GM12878 (cell line): ENCODE data around the gene C19orf73. TPM values are rescaled to one million over a fixed set of nuclear protein-coding genes. Genes with fewer than 3 reads are reported as not detected.

Experiments
- BMI1 ChIP-seq: fragments of 450-650 bp; IDR thresholded peaks from 2 replicates; pipeline ENCODE4 v1.6.1; 2016; ENCODE audit warnings: mild to moderate bottlenecking, moderate library complexity, borderline replicate concordance
- CBX5 ChIP-seq: sonication (generic); IDR thresholded peaks from 2 replicates; pipeline ENCODE4 v1.6.1; 2016; ENCODE audit warnings: low read depth, moderate library complexity, mild to moderate bottlenecking, inconsistent platforms
- HDAC2 ChIP-seq: fragments of 200-600 bp; sonication (generic); IDR thresholded peaks from 2 replicates; pipeline ENCODE4 v1.6.1; 2017
- JUNB ChIP-seq: IDR thresholded peaks from 2 replicates; pipeline ENCODE4 v1.6.1; 2016; ENCODE audit warnings: antibody characterized with exemption, mild to moderate bottlenecking
- MEF2B ChIP-seq: fragments of 450-650 bp; IDR thresholded peaks from 2 replicates; pipeline ENCODE4 v1.6.1; 2018; ENCODE audit warnings: mild to moderate bottlenecking, moderate library complexity; ENCODE audit not compliant: partially characterized antibody, poor library complexity, severe bottlenecking
- NFYB ChIP-seq: IDR thresholded peaks from 2 replicates; pipeline ENCODE4 v1.6.1; 2011; ENCODE audit warnings: low read depth, mild to moderate bottlenecking, low read length, improper control_type of control experiment, moderate library complexity; ENCODE audit not compliant: insufficient read depth
- RFX5 ChIP-seq: IDR thresholded peaks from 2 replicates; pipeline ENCODE4 v1.6.1; 2011; ENCODE audit warnings: low read depth, low read length, improper control_type of control experiment
- SPI1 ChIP-seq: IDR thresholded peaks from 2 replicates; pipeline ENCODE4 v1.6.1; 2011; ENCODE audit warnings: low read depth, mild to moderate bottlenecking, low read length, moderate library complexity, borderline replicate concordance; ENCODE audit not compliant: insufficient read depth
- TAF1 ChIP-seq: IDR thresholded peaks from 2 replicates; pipeline ENCODE4 v1.6.1; 2011; ENCODE audit warnings: mild to moderate bottlenecking, low read depth, low read length, borderline replicate concordance
- YBX1 ChIP-seq: fragments of 450-650 bp; IDR thresholded peaks from 2 replicates; pipeline ENCODE4 v1.6.1; 2016; ENCODE audit warnings: antibody characterized with exemption
- ZNF274 ChIP-seq: IDR thresholded peaks from one replicate; pipeline ENCODE4 v1.8.0; 2011; ENCODE audit not compliant: insufficient read length, insufficient read depth
- ZSCAN29 ChIP-seq: fragments of 450-650 bp; IDR thresholded peaks from 2 replicates; pipeline ENCODE4 v1.6.1; 2017; ENCODE audit warnings: mild to moderate bottlenecking, moderate library complexity
- polyA plus RNA-seq, 11 experiments: library from polyadenylated mRNA; depleted of rRNA in 4 of 11; unstranded in 6 of 11; stranded (reverse) in 5 of 11; fragments of >200 nt; fragmentation: Nextera tagmentation in 4 of 11; fragmentation: Illumina TruSeq in 1 of 11; extraction: Ambion mirVana in 4 of 11; extraction: Trizol in 1 of 11; gene quantifications; 1 replicate in 1 of 11; 2 replicates in 10 of 11; pipeline versions ENCODE4 v1.2.1 to v1.2.3, GENCODE V29; 2011 to 2016; ENCODE audit warnings: inconsistent platforms in 2 of 11, missing spikeins in 2 of 11, low read depth in 1 of 11
- total RNA-seq, 4 experiments: library from RNA; depleted of rRNA in 3 of 4; stranded (reverse); fragments of >200 nt in 3 of 4; fragmentation: Illumina TruSeq in 1 of 4; extraction: Trizol in 1 of 4; gene quantifications; 2 replicates each; pipeline versions ENCODE4 v1.2.1 to v1.2.3, GENCODE V29; 2013 to 2021
- TF ChIP-seq, protein P1 (sequence below): fragments of 450-650 bp; IDR thresholded peaks from 2 replicates; pipeline ENCODE4 v1.6.1; 2018; ENCODE audit warnings: mild to moderate bottlenecking, low read depth, moderate library complexity; ENCODE audit not compliant: partially characterized antibody
- TF ChIP-seq, protein P2 (sequence below): fragments of 450-650 bp; conservative IDR thresholded peaks from 2 replicates; pipeline ENCODE4 v1.6.1; 2017; ENCODE audit warnings: mild to moderate bottlenecking, moderate library complexity
- TF ChIP-seq, protein P3 (sequence below): fragments of 450-650 bp; IDR thresholded peaks from 2 replicates; pipeline ENCODE4 v1.6.1; 2017; ENCODE audit warnings: mild to moderate bottlenecking, moderate library complexity
- TF ChIP-seq, protein P4 (sequence below): fragments of 450-650 bp; IDR thresholded peaks from 2 replicates; pipeline ENCODE4 v1.6.1; 2016; ENCODE audit warnings: mild to moderate bottlenecking
- TF ChIP-seq, protein P5 (sequence below): IDR thresholded peaks from 2 replicates; pipeline ENCODE4 v1.6.1; 2012; ENCODE audit warnings: low read depth, low read length, improper control_type of control experiment

Gene C19orf73
- total and polyA plus RNA-seq, 10 of the 15 experiments (the other 5 are each of a cell fraction or from before 2014, with no cell fraction given), result 0.20 to 2.0 (median 0.80) TPM

DNA sequence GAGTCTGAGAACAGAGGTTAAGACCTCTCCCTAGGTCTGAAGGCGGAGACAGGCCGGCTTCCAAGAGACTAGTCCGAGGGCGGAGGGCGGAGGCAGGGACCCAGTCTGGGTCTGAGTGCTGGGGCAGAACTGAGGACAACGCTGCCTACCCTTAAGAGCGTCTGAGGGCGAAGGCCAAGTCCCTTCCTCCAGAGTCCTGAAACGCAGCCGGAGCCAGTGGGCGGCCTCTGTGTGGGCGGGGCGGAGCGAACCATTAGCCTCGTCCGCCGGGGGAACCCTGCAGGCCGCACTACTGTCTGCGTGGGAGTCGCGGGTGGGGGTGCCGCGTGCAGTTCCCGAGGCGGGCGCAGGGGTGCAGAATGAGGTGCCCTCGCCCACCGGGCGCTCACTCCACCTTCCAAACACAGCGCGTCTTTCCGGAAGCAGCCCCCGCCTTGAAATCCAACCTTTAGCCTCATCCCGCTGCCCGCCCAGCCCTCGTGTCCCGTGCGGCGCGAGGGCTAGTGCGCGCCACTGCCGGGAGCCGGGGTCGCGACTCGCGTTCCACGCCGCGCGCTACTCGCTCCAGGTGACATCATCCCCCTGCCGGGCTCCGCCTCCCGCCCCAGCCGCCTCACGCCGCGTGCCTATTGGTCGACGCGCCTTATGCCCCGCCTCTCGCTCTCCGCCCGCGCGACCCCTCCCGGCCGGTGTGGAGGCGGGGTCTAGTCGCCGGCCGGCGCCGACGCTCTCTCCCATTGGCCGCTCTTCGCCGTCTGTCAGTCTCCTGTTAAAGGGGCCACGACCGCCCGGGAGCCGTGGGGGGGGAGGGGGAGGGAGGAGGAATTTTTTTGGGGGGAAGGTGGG lies at the start of gene C19orf73 (continued):
- TF ChIP-seq, protein P1, sequence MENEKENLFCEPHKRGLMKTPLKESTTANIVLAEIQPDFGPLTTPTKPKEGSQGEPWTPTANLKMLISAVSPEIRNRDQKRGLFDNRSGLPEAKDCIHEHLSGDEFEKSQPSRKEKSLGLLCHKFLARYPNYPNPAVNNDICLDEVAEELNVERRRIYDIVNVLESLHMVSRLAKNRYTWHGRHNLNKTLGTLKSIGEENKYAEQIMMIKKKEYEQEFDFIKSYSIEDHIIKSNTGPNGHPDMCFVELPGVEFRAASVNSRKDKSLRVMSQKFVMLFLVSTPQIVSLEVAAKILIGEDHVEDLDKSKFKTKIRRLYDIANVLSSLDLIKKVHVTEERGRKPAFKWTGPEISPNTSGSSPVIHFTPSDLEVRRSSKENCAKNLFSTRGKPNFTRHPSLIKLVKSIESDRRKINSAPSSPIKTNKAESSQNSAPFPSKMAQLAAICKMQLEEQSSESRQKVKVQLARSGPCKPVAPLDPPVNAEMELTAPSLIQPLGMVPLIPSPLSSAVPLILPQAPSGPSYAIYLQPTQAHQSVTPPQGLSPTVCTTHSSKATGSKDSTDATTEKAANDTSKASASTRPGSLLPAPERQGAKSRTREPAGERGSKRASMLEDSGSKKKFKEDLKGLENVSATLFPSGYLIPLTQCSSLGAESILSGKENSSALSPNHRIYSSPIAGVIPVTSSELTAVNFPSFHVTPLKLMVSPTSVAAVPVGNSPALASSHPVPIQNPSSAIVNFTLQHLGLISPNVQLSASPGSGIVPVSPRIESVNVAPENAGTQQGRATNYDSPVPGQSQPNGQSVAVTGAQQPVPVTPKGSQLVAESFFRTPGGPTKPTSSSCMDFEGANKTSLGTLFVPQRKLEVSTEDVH, result no peak
- TF ChIP-seq RFX5 (no peak), ZNF274 (no peak), CBX5 (no peak), NFYB (peak; percentile 79), HDAC2 (no peak; the same call in 1 of the 2 replicates), ZSCAN29 (peak; percentile 46; the same call in 1 of the 2 replicates), MEF2B (peak; percentile 49), JUNB (no peak), BMI1 (no peak), YBX1 (no peak), SPI1 (no peak), TAF1 (peak; percentile 44; the same call in 1 of the 2 replicates)
- TF ChIP-seq, protein P2, sequence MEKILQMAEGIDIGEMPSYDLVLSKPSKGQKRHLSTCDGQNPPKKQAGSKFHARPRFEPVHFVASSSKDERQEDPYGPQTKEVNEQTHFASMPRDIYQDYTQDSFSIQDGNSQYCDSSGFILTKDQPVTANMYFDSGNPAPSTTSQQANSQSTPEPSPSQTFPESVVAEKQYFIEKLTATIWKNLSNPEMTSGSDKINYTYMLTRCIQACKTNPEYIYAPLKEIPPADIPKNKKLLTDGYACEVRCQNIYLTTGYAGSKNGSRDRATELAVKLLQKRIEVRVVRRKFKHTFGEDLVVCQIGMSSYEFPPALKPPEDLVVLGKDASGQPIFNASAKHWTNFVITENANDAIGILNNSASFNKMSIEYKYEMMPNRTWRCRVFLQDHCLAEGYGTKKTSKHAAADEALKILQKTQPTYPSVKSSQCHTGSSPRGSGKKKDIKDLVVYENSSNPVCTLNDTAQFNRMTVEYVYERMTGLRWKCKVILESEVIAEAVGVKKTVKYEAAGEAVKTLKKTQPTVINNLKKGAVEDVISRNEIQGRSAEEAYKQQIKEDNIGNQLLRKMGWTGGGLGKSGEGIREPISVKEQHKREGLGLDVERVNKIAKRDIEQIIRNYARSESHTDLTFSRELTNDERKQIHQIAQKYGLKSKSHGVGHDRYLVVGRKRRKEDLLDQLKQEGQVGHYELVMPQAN, result peak; percentile 66; the same call in 1 of the 2 replicates
- TF ChIP-seq, protein P3, sequence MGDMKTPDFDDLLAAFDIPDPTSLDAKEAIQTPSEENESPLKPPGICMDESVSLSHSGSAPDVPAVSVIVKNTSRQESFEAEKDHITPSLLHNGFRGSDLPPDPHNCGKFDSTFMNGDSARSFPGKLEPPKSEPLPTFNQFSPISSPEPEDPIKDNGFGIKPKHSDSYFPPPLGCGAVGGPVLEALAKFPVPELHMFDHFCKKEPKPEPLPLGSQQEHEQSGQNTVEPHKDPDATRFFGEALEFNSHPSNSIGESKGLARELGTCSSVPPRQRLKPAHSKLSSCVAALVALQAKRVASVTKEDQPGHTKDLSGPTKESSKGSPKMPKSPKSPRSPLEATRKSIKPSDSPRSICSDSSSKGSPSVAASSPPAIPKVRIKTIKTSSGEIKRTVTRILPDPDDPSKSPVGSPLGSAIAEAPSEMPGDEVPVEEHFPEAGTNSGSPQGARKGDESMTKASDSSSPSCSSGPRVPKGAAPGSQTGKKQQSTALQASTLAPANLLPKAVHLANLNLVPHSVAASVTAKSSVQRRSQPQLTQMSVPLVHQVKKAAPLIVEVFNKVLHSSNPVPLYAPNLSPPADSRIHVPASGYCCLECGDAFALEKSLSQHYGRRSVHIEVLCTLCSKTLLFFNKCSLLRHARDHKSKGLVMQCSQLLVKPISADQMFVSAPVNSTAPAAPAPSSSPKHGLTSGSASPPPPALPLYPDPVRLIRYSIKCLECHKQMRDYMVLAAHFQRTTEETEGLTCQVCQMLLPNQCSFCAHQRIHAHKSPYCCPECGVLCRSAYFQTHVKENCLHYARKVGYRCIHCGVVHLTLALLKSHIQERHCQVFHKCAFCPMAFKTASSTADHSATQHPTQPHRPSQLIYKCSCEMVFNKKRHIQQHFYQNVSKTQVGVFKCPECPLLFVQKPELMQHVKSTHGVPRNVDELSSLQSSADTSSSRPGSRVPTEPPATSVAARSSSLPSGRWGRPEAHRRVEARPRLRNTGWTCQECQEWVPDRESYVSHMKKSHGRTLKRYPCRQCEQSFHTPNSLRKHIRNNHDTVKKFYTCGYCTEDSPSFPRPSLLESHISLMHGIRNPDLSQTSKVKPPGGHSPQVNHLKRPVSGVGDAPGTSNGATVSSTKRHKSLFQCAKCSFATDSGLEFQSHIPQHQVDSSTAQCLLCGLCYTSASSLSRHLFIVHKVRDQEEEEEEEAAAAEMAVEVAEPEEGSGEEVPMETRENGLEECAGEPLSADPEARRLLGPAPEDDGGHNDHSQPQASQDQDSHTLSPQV, result no peak
- TF ChIP-seq, protein P4, sequence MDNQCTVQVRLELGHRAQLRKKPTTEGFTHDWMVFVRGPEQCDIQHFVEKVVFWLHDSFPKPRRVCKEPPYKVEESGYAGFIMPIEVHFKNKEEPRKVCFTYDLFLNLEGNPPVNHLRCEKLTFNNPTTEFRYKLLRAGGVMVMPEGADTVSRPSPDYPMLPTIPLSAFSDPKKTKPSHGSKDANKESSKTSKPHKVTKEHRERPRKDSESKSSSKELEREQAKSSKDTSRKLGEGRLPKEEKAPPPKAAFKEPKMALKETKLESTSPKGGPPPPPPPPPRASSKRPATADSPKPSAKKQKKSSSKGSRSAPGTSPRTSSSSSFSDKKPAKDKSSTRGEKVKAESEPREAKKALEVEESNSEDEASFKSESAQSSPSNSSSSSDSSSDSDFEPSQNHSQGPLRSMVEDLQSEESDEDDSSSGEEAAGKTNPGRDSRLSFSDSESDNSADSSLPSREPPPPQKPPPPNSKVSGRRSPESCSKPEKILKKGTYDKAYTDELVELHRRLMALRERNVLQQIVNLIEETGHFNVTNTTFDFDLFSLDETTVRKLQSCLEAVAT, result peak; percentile 73; the same call in 1 of the 2 replicates
- TF ChIP-seq, protein P5, sequence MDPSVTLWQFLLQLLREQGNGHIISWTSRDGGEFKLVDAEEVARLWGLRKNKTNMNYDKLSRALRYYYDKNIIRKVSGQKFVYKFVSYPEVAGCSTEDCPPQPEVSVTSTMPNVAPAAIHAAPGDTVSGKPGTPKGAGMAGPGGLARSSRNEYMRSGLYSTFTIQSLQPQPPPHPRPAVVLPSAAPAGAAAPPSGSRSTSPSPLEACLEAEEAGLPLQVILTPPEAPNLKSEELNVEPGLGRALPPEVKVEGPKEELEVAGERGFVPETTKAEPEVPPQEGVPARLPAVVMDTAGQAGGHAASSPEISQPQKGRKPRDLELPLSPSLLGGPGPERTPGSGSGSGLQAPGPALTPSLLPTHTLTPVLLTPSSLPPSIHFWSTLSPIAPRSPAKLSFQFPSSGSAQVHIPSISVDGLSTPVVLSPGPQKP, result peak; percentile 35; the same call in 1 of the 2 replicates
